ENCODE data around the gene WDR70. TPM values are rescaled to one million over a fixed set of nuclear protein-coding genes. Genes with fewer than 3 reads are reported as not detected.
"Not testable (repeated sequence)": the region's sequence is repeated elsewhere in the genome, so short reads cannot be mapped to it uniquely, and the experiment has no call there.

The WDR70 gene
- total RNA-seq, 1 donor from 2014 or later = 25.0 TPM

DNA sequence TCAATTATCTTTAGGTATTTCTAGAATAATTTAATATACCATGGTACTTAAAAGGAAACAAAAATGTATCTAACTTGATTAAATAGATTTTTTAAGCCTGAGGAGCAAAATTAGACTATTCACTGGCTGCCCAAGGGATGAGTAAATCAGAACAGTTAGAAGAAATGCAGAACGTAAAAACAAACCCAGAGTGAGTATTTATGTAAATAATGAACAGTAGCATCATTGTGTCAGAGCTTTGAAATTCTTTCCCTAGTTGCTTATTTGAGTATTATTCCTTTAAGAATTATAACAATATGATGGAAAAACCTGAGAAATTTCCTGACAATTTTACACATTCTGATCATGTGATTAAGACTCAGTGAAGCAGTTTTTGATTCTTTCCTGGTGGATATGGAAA lies 259.8 kb downstream of the WDR70 start:
- no peak for DNase-seq (ENCODE audit: low read depth in 2 of 2)

GRCh38 chr5:37640088-37640487 lies 261.0 kb downstream of the WDR70 start:
- DNase-seq (ENCODE audit: low read depth in 2 of 2) = no peak

DNA sequence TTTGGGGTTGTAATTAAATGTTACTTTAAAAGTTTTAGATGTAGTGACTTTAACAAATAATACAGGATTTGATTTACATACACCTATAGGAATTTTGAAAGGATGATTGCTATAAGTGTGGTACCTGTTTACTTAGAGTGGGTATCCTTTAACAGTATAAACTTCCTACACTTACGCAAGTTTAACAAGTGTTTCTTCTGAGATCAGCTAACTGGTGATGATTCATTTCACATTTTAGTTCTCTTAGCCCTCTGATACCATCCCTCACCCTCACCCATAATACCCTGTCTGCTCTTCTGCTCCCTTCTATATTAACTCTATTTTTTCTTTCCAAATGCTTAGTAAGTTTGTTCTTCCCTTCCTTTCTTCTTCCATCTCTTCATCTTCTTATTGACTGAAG lies 262.8 kb downstream of the WDR70 start:
- no peak for DNase-seq (ENCODE audit: low read depth in 2 of 2)

GRCh38 chr5:37645707-37646106 lies 266.6 kb downstream of the WDR70 start:
- no peak for DNase-seq (ENCODE audit: low read depth in 2 of 2)

GRCh38 chr5:37654566-37654965 lies 275.4 kb downstream of the WDR70 start:
- DNase-seq (ENCODE audit: low read depth in 2 of 2) = not testable (repeated sequence)

GRCh38 chr5:37657046-37657445 lies 277.9 kb downstream of the WDR70 start:
- no peak for DNase-seq (ENCODE audit: low read depth in 2 of 2)

DNA sequence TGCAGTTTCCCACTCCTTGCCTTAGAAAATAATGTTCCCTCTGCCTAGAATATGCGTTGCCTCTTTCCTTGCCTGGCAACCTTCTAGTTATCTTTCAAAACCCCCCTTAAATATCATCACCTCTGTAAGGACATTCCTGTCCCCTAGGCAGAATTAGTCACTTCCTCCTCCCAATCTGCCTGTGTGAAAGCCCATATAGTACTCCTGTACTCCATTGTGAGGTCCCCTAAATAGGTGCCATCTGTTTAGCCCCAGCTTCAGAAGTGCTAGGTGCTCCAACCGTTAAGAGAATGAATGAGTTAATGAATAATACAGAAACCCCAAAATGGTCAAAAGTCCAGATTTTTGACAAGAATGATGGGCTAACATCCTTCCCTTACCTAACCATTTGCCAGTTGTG lies 279.3 kb downstream of the WDR70 start:
- peak in 1 of 2 donors; percentile 1 for DNase-seq (ENCODE audit: low read depth in 2 of 2)

- no peak for DNase-seq (ENCODE audit: low read depth in 2 of 2)
These were observed 281.2 kb downstream of the WDR70 start for GRCh38 chr5:37660319-37660718.

DNA sequence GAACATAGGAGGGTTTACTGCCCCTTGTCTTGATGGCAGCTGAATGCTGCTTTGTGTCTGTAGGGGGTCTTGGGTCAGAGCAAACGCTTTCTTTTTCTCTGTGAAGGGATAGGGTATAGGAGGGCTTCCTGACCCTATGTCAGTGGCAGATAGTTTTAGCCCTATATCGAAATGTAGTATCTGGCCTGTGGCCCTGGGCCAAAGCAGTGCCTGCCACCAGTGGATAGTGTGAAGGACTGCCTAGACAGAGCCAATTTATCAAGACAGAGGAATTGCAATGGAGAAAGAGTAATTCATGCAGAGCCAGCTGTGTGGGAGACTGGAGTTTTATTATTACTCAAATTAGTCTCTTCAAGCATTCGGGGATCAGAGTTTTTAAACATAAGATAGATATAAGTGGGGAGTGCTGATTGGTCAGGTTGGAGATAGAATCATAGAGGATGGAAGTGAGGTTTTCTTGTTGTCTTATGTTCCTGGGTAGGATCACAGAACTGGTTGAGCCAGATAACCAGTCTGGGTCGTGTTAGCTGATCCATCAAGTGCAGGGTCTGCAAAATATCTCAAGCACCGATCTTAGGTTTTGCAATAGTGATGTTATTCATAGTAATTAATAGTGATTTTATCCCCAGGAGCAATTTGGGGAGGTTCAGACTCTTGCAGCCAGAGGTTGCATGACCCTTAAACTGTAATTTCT lies 282.3 kb downstream of the WDR70 start:
- DNase-seq (ENCODE audit: low read depth in 2 of 2) = no peak

DNA sequence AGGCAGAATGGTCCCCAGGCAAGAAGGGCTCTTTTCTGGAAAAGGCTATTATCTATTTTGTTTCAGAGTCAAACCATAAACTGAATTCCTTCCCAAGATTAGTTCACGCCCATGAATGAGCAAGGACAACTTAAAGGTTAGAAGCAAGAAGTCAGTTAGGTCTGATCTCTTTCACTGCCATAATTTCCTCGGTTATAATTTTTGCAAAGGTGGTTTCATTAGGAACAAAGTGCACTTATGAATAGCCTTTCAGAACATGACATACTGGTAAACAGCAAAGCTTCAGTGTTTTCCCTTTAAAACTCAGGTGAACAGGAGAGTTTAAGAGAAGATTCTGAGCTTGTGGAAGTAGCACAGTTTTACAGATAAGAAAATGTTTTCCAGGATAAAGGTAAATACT lies 282.8 kb downstream of the WDR70 start:
- no peak for DNase-seq (ENCODE audit: low read depth in 2 of 2)

DNA sequence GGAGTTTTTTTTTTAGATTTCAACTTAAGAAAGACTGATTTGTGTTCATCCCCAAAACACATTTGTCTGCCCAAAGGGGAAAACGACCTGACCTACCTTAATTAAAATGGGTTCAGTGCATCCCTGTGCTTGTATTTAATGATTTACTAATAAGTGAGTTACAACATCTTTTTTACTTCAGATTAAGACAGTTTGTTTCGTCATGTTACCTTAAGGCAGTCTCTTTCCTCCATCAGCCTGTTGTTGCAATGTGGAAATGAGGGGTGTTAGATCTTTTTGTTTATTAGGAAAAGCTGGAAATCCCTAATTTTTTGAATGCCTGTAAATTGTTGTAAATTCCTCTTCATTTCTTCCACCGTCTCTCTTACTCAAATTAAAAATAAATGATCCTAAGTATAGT lies 283.2 kb downstream of the WDR70 start:
- DNase-seq (ENCODE audit: low read depth in 2 of 2) = no peak

DNA sequence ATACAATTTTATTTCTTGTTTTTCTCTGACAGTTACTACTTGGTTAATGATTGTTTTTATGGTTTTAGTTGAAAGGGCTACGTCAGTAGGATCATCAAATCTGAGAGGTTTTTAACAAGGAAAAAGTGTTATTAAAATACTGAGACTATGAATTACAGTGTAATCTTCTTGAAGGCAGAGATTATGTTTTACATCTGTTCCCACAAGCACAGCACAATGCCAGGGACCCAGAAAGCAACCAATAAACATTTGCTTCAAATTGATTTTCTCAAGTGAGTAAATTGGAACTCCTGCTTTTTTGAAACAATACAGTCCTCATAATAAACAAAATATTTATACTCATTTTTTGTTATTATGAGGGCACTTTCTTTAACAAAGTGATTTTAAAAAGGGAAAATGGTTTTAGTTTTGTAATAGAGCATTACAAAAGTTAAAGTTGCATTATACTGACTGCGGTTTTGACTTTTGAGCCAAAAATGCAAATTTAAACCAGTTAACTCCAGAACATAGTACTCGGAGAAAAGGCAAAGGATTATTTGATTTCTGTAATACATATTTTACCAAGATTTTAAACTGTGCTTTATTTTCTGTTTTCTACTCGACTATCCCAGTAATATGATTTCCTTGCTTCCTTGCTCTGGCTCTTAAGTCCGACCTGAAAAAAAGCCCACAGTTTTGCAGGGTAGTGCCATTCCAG lies 283.8 kb downstream of the WDR70 start:
- no peak for DNase-seq (ENCODE audit: low read depth in 2 of 2)

DNA sequence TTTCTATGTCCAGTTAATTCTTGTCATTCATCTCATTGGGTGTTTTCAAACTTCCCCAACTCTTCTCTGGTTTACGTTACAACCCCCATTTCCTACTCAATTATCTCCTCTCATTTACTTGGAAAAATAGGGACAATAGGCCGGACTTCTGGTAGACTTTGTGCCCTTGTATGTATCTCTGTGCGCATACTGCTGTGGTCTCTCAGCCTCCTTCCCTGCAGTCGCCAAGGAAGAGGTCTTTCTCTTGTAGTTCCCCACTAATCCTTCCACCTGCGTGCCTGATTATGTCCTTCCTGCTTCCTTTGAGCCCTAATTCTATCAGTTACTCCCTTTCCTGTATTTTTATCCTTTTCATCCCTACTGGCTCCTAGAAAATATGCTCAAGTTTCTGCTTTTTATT lies 284.4 kb downstream of the WDR70 start:
- no peak for DNase-seq (ENCODE audit: low read depth in 2 of 2)

GRCh38 chr5:37664551-37664950 lies 285.4 kb downstream of the WDR70 start:
- DNase-seq (ENCODE audit: low read depth in 2 of 2) = no peak

GRCh38 chr5:37665272-37665671 lies 286.2 kb downstream of the WDR70 start:
- DNase-seq (ENCODE audit: low read depth in 2 of 2) = peak; percentile 52 to 78

GRCh38 chr5:37665889-37666288 lies 286.8 kb downstream of the WDR70 start:
- peak; percentile 57 to 85 for DNase-seq (ENCODE audit: low read depth in 2 of 2)

DNA sequence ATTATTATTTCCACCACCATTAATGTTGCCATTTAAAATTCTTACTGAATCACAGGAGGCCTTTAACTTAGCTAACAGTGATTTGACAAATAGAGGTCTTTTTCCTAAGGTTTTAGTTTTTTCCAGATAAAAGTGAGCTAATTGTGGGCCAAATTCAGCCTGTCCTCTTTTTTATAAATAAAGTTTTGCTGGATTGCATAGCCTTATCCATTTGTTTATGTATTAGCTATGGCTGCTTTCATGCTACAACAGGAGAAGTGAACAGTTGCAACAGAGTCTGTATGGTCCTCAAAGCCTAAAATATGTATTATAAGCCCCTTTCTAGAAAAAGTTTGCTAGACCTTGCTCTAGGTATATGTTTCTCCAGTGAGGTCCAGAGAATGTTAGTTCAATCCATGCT lies 288.3 kb downstream of the WDR70 start:
- DNase-seq (ENCODE audit: low read depth in 2 of 2) = no peak

DNA sequence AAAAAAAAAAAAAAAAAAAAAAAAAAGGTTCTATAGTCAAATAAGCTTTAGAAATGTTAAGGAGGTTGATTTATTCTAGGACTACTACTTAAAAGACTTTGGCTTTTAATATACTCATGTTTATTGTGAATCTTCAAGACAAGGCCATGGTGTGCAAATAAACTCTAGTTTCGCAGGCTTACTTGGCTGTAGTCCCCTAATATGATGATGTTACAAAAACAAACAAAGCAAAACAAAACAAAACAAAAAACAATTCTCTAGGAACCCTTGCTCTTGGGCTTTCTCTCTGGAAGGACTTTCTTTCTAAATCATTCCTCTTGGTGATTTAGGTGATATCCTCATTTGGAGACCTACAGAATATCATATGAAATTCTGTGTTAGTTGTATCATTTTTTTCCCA lies 288.7 kb downstream of the WDR70 start:
- peak in 1 of 2 donors; percentile 6 for DNase-seq (ENCODE audit: low read depth in 2 of 2)

DNA sequence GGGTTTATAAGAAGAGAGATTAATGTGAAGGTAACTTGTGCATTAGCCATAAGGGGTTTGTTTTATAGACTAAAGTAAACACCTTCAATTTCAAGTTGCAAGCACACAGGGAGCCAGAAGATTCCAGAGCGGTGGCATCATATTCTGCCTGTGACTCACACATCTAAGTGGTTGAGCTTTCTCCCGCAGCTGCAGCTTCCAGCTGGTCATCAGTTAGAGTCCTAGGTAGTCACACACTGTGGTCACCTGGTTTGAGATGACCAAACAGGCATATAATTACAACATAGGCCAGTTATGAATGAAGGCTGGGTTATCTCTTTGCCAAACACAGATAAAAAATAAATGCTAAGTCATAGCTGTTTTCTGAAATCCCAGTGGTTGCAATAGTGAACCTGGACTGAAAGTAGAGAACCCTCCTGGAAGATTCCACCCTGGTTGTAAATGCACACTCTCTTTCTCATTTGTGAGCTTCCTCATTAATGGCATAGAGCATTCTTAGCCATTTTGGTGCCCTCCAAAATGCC lies 289.5 kb downstream of the WDR70 start:
- peak; percentile 46 to 97 for DNase-seq (ENCODE audit: low read depth in 2 of 2)

GRCh38 chr5:37672118-37672588 lies 293.0 kb downstream of the WDR70 start:
- DNase-seq (ENCODE audit: low read depth in 2 of 2) = peak in 1 of 2 donors; percentile 5

DNA sequence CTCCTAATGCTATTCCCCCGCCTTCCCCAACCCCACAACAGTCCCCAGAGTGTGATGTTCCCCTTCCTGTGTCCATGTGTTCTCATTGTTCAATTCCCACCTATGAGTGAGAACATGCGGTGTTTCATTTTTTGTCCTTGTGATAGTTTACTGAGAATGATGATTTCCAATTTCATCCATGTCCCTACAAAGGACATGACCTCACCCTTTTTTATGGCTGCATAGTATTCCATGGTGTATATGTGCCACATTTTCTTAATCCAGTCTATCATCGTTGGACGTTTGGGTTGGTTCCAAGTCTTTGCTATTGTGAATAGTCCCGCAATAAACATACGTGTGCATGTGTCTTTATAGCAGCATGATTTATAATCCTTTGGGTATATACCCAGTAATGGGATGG lies 295.2 kb downstream of the WDR70 start:
- DNase-seq (ENCODE audit: low read depth in 2 of 2) = not testable (repeated sequence)

- not testable (repeated sequence) for DNase-seq (ENCODE audit: low read depth in 2 of 2)
These were observed 300.2 kb downstream of the WDR70 start for GRCh38 chr5:37679326-37679725.

DNA sequence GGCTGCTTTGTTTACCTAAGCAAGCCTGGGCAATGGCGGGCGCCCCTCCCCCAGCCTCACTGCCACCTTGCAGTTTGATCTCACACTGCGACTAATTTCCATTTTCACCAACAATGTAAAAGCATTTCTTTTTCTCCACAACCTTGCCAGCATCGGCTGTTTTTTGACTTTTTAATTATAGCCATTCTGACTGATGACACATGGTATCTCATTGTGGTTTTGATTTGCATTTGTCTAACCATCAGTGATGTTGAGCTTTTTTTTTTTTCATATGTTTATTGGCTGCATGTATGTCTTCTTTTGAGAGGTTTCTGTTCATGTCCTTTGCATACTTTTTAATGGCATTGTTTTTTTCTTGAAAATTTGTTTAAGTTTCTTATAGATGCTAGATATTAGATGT lies 300.8 kb downstream of the WDR70 start:
- DNase-seq (ENCODE audit: low read depth in 2 of 2) = not testable (repeated sequence)

Data from lung microvascular endothelial cell (primary cell).